NB4 (cell line): Measurements from ENCODE around the gene CCDC149.

Experiments used
- DNase-seq: peaks from one replicate; pipeline ENCODE4 v3.0.0; 2010; ENCODE audit warnings: low read depth
- H3K4me3 ChIP-seq: one replicate; pipeline ENCODE4 v1.5.1; 2011; ENCODE audit warnings: mild to moderate bottlenecking, low read depth, low read length, moderate library complexity
- MAX ChIP-seq: IDR thresholded peaks from 2 replicates; pipeline ENCODE4 v1.6.1; 2011; ENCODE audit warnings: low read depth, low read length
- MYC ChIP-seq: IDR thresholded peaks from 2 replicates; pipeline ENCODE4 v1.6.1; 2011; ENCODE audit warnings: low read depth, low read length
- POLR2A ChIP-seq: IDR thresholded peaks from 2 replicates; pipeline ENCODE4 v1.6.1; 2011; ENCODE audit warnings: mild to moderate bottlenecking; ENCODE audit not compliant: insufficient read length; ENCODE audit errors: extremely low read depth
- TF ChIP-seq, protein P1 (sequence below): IDR thresholded peaks from one replicate; pipeline ENCODE4 v1.5.1; 2012; ENCODE audit warnings: low read depth, low read length

CCDC149 gene

DNA sequence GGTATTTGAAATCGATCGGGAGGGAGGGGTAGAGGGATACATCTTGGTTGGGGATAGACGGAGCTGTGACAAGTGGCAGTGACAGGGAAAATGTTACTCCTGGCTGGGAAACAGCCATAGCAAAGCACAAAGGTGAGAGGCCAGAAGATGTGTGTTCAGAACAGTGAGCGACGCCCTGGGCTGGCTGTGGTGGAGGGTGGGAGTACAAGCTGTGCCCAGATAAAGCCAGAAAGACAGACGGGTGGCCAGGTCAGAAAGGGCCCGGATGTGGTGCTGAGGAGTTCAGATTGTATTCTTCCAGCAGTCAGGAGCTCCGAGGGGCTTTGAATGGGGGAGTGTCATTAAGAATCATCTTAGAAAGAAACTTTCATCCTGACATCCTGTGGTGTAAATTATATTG, 27.9 kb downstream of the CCDC149 start:
- no peak overlapping the region for H3K4me3 ChIP-seq
- TF ChIP-seq POLR2A (no peak), MAX (no peak), MYC (no peak)
- TF ChIP-seq, protein P1, sequence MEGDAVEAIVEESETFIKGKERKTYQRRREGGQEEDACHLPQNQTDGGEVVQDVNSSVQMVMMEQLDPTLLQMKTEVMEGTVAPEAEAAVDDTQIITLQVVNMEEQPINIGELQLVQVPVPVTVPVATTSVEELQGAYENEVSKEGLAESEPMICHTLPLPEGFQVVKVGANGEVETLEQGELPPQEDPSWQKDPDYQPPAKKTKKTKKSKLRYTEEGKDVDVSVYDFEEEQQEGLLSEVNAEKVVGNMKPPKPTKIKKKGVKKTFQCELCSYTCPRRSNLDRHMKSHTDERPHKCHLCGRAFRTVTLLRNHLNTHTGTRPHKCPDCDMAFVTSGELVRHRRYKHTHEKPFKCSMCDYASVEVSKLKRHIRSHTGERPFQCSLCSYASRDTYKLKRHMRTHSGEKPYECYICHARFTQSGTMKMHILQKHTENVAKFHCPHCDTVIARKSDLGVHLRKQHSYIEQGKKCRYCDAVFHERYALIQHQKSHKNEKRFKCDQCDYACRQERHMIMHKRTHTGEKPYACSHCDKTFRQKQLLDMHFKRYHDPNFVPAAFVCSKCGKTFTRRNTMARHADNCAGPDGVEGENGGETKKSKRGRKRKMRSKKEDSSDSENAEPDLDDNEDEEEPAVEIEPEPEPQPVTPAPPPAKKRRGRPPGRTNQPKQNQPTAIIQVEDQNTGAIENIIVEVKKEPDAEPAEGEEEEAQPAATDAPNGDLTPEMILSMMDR: no peak
- no peak for DNase-seq

DNA sequence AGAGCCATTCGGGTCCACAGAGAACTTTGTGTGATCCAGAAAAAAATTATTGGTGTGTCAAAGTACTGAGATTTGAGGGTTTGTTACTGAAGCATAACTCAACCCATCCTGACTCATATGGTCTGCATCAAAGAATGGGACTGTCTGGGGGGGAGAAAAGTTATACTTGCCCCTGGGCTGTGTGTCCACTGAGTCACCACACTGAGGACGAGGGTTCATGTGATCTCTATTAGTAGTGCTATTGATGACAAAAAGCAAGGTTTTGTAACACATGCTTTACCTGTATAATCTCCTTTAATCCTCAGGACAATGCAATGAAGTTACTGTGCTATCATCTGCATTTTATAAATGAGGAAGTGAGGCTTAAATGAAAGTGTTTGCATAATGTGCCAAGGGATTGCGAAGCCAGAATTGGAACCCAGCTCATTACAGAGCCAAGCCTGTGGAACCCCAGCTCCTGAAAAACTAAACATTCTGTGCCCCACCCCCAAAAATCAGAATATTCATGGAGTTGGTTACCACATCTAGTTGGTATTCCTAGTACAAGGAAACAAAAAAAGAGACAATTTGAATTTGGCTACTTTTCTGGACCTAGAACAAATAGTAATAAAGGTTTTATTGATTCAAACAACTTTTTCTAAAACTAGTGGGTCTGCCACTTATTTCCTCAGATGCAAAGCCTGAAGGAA, 31.2 kb downstream of the CCDC149 start:
- DNase-seq: no peak
- no peak overlapping the region for H3K4me3 ChIP-seq
- no peak for TF ChIP-seq POLR2A
- no peak for TF ChIP-seq MAX
- TF ChIP-seq MYC: no peak
- TF ChIP-seq, protein P1: no peak

DNA sequence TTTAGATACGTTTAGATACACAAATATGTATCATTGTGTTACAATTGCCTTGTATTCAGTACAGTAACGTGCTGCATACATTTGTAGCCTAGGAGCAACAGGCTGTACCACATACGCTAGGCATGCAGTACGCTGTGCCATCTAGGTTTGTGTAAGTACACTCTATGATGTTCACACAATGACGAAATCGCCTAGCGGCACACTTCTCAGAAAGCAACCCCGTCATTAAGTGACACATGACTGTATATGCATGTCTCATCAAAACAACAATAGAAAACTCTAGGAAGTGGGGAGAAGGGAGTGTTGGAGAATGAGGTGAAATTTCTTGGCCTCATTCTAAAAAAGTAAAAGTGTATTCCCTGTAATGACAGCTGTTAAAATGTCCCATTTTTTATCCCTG, 32.7 kb downstream of the CCDC149 start:
- no peak for DNase-seq
- H3K4me3 ChIP-seq: no peak overlapping the region
- TF ChIP-seq, protein P1: no peak

DNA sequence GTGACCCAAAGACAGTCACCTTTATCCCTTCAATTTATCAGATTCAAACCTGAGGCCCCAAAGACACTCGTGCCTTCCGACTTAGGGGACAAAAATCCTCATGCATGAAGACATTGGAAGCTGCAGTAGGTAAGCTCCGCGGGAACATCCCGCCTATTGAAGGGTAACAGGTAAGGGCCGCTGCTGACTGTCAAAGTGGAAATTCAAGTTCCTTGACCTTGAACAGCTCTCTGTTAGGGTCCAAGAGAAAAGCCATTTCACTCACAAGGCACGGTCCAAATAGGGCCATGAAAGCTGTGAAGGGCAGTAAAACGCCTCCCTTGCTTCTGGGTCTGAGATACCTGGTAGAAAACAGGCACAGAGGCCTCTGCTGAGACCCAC, 34.2 kb downstream of the CCDC149 start:
- DNase-seq: no peak
- H3K4me3 ChIP-seq: no peak overlapping the region
- no peak for TF ChIP-seq POLR2A
- TF ChIP-seq, protein P1: no peak
- no peak for TF ChIP-seq MYC
- no peak for TF ChIP-seq MAX

DNA sequence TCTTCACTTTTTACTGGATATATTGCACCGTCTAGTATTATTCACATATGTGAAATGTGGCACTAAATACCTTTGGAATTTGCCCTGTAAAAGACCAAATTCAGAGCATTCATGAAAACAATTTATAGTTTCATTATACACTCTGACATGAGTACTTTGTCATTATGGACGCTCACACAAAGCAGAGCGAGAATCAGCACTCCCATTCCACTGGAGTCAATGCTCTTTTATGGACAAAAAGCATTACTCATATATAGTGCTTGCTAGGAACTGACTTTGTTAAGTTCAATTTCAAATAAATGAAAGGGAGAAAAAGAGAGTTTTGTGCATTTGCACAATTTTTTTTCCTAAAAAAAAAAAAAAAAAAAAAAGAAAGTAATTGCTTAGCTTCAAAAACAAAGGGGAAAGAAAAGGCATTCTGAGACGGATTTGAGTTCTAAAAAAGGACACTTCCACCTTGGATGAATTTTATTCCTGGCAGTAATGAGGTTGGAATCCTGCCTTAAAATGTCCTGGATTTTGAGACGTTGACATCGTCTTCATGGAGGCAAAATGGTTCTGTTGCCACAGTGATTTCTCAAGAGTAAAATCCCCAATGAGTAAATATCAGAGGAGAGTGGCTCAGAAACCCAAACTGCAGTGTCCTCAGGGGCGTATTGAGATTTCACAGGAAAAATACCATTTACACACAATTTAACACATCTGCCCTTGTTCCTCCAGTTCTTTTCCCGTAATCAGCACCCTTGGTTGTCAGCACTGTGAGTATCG, 34.8 kb downstream of the CCDC149 start:
- TF ChIP-seq MYC: no peak
- no peak for TF ChIP-seq MAX
- no peak for TF ChIP-seq POLR2A
- no peak for DNase-seq
- H3K4me3 ChIP-seq: no peak overlapping the region

- no peak overlapping the region for H3K4me3 ChIP-seq
- DNase-seq: no peak
- no peak for TF ChIP-seq POLR2A
- no peak for TF ChIP-seq MYC
- TF ChIP-seq MAX: no peak
- TF ChIP-seq, protein P1: no peak
Observed at GRCh38 chr4:24876431-24876830, 36.4 kb downstream of the CCDC149 start.
